ENCODE data around the gene CAMK1.

Gene CAMK1

DNA sequence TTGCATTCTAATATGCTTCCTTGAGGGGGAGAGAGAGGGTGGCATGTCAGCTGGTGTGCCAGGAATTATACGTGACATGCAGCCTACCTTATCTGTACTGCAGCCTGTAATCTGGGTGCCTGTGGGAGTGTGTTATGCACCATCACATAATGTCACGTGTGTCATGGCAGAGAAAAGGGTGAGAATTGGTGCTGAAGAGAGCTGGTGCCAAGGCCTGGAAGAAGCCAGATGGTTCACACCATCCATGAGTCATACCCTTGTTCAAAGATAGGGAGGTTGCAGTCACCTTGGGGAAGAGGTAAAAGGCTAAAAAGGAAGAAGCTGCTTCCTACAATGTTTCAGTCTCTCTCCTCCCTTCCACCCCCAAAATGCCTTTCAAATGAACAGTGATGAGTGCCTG is 32.9 kb downstream of the CAMK1 start:
- DNase-seq (ENCODE audit: low spot score) = no peak

GRCh38 chr3:9732740-9733115 is 37.0 kb downstream of the CAMK1 start:
- no peak for DNase-seq (ENCODE audit: low spot score)

DNA sequence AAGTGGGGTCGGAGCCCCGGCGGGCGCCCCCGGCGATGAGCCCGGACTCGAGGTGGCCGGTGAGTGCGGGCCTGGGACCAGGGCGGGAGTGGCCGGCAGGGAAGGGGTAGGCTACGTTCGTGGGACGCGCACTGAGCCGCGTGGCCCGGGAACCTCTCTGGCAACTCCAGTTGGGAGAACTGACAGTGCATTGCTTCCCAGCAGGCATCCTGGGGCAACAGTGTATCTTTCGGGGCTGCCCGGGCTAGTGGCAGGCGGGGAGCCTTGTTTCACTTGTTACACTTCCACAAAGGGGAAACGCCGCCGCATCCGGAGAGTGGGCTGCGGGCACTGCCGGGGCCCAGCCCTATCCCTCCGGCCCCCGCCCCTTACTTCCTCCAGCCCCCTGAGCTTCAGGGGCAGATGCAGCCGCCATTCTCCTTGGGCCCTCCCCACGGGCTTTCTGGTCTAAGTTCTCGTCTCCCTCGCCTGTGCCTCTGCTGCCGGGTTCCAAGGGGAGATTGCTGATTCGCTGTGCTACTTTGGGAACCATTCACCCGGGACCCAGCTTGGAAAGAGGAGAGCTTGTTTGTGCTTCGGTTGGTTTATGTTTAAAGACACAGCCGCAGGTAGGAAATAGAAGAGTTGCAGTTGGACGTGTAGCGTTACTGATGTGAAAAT is 37.5 kb downstream of the CAMK1 start:
- no peak for DNase-seq (ENCODE audit: low spot score)

GRCh38 chr3:9731206-9732079 is 38.3 kb downstream of the CAMK1 start, which contains the start of gene BRPF1:
Gene BRPF1 (plus strand): TSS chr3:9731735. CDS start chr3:9734141, 2,406 bp downstream.
- DNase-seq (ENCODE audit: low spot score) = peak; percentile 98

DNA sequence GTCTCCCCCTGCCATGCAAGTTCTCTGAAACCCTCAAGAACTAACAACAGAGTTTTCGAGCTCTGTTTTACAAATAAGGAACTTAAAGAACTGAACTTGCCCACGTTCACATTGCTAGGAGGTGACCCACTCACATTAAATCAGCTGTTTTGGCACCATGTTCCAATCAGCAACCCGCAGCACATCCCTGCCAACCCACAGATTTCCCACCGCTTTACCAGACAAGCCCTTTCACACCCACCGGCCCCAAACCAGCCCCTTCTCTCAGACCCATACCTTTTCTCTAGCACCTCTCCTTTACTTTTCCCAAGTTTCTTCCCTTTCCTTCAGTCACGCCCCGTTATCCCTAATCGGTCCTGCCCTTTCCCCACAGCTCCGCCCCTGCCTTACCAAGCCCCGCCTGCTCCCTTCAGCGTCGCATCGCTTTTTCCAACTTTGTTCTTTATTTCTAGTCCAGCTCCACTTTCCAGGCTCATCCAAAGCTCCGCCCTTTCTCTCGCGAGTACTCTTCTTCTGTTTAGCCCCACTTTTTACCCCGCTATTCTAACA is 39.0 kb downstream of the CAMK1 start:
- DNase-seq (ENCODE audit: low spot score) = peak; percentile 77

DNA sequence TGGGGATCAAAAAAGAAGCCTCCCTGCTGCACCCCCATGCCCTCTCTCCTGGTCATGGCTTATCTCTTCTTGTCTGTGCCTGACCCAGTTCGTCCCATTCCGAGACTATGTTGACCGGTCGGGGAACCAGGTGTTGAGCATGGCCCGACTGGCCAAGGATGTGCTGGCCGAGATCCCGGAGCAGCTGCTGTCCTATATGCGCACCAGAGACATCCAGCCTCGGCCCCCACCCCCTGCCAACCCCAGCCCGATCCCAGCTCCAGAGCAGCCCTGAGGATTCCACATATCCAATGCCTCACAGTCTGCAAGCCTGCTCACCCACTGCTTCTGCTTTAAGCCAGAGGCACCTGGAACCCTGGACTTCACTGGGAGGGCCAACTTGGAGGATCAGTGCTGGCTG is 40.3 kb downstream of the CAMK1 start:
- DNase-seq (ENCODE audit: low spot score) = no peak

DNA sequence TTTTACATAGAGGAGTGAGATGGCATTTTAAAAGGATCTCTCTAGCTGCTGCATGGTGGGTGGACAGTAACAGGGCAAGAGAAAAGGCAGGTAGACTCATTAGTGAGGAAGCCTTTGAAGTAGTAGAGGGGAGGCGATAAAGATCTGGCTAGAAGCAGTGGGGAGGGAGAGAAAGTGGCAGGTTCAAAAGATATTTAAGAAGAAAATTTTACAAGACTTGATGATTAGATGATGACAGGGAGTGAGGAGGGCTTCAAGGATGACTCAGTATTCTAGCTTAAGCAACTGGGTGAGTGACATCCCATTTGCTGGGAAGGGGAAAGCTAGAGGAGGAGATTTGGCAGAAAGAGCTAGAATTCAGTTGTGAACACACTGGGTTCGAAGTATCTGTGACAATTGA is 42.0 kb downstream of the CAMK1 start:
- no peak for DNase-seq (ENCODE audit: low spot score)

- DNase-seq (ENCODE audit: low spot score) = no peak
These were observed 42.6 kb downstream of the CAMK1 start for GRCh38 chr3:9727041-9727595.

DNA sequence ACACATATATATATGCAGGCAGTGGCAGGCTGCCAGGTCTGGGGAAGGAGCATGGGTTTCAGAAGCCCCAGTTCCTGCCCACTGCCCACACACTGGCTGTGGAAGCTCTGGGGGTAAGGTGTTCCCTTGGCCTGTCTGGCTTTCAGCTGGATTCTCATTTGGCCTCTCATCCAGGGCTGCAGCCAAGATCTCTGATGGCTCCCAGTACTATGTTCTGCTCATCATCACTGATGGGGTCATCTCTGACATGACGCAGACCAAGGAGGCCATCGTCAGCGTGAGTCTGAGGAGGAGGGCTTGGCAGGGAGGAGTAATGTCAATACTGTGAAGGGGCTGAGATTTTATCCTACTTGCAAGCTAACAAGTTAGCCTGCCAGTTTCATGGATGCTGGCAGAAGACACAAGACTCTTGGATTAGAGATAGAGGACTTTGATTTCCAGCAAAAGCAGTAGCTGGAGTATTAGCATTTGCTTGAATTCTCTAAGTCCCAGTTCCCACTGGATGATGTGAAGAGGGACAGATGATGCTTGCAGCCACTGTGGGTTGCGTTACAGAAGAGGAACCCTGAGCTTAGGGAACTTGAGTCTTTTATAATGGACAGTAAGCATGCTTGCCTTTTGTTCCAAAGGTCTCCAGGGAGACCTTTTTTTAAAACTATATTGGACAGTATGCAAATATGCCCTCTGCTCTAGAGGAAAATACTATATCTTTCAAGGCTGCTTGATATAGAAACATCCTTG is 43.8 kb downstream of the CAMK1 start:
- no peak for DNase-seq (ENCODE audit: low spot score)

- DNase-seq (ENCODE audit: low spot score) = no peak
These were observed 48.1 kb downstream of the CAMK1 start for GRCh38 chr3:9721700-9722060.

GRCh38 chr3:9721015-9721699 is 48.6 kb downstream of the CAMK1 start:
- DNase-seq (ENCODE audit: low spot score) = no peak

DNA sequence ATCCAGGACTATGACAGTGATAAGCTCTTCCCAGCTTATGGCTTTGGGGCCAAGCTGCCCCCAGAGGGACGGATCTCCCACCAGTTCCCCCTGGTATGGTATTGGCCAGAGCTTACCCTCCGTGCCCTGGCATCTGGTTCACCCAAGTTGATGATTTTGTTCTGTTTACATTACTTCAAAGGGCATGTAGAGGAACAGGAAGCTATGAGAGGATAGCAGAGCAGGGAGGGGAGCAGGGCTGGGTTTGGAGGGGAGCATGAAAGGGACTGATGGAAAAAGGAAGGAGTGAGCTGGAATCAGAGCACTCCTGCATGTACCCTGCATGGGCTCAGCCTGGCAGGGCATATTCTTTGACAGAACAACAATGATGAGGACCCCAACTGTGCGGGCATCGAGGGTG is 51.6 kb downstream of the CAMK1 start:
- no peak for DNase-seq (ENCODE audit: low spot score)

DNA sequence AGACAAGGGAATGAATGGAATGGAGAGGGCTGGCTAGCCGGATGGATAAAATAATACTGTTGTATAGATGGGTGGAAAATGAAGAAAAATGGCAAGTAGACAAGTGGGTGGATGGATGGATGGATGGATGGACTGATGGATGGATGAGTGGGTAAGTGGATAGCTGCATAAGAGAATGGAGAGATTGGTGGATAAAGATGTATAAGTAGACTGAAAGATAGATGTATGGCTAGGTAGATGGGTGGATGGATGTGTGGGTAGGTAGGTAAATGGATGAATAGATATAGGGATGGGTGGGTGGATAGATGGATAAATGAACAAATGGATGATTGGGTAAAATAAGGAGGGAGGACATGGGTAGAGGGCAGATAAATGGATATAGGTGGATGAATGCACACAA is 52.2 kb downstream of the CAMK1 start:
- DNase-seq (ENCODE audit: low spot score) = no peak

DNA sequence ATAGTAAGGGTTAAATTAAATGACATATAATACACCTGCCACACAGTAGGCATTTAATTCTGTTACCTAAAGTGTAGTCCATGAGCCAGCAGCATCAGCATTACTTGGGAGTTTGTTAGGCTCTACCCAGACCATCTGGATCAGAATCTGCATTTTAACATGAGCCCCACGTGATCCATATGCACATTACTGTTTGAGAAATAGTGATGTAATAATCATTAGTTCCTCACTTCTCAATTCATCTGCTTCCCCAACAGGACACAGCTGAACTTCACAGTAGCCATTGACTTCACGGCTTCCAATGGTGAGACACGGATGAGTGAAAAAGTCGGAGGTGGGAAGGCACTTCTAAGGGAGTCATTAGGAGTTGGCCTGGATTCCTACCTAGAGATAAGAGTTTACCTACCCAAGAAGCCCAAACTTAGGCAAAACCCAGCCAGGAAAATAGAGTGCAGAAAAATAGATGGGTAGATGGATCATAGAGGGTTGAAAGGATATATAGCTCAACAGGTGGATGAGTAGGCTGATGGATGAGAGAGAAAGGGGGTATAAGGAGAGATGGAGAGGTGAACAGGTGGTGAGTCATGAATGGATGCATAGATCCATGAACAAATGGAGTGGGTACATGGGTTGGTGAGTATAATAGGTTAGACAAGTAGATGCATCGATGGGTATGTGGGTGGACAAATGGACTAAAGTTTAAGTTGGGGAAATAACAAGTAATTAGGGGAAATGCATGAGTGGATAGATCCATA is 52.8 kb downstream of the CAMK1 start:
- DNase-seq (ENCODE audit: low spot score) = no peak

DNA sequence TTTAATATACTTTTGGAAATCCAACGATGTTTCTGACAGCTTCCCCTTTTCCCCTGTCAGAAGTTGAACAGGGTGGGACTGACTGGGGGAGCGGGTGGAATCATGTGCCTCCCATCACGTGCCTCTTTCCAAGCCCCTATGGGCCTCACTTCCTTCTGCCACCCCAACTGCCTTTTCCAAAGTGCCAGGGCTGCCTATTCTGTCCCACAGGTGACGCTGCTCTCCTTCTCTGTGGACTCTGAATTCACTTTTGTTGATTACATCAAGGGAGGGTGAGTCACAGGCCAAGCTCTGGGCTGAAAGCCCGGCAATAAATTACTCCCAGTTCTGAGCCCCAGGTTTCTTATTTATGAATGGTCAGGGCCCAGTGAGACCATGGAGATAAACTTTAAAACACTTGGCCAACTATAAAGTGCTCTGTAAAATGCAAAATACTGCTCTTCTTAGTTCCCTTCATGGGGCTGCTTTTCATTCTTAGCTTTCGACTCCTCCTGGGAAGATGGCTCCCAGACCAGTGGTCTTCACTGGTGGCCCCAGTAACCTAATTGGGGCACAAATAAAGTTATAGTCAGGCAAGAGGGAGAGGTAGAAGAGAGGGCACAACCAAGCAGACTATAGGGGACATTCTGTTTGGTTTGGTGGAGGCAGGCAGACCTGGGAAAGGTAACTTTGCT is 53.8 kb downstream of the CAMK1 start:
- DNase-seq (ENCODE audit: low spot score) = peak; percentile 90

GRCh38 chr3:9715136-9715535 is 54.6 kb downstream of the CAMK1 start:
- DNase-seq (ENCODE audit: low spot score) = no peak

DNA sequence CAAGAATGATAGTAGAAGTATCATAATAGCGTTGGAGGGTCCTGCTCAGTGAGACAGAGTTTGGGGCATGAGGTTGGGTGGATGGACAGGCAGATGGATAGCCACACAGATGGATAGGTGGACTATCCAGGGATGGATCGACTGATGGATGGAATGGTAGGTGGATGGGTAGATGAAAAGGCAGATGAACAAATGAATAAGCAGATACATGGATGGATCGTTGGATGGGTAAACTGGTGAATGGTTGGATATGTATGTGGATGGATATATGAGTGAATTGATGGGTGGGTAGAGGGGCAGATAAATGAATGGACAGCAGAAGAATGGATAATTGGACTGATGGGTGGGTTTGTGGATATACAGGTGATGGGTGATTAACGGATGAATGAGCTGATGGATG is 56.6 kb downstream of the CAMK1 start:
- DNase-seq (ENCODE audit: low spot score) = no peak

DNA sequence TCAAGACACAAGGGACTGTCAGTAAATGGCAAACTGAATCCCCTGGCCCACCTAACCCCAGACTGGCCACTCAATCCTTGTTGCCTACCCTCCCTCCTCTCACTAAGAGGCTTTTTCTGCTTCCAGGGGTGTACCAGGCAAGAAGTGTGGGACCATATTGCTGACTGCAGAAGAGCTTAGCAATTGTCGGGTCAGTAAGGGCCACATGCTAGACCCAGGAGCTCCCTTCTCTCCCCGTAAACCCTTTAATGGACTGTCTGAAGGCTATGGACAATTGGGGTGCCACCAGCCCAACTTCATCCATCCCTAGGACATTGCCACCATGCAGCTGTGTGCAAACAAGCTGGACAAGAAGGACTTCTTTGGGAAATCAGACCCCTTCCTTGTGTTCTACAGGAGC is 57.3 kb downstream of the CAMK1 start:
- DNase-seq (ENCODE audit: low spot score) = no peak

DNA sequence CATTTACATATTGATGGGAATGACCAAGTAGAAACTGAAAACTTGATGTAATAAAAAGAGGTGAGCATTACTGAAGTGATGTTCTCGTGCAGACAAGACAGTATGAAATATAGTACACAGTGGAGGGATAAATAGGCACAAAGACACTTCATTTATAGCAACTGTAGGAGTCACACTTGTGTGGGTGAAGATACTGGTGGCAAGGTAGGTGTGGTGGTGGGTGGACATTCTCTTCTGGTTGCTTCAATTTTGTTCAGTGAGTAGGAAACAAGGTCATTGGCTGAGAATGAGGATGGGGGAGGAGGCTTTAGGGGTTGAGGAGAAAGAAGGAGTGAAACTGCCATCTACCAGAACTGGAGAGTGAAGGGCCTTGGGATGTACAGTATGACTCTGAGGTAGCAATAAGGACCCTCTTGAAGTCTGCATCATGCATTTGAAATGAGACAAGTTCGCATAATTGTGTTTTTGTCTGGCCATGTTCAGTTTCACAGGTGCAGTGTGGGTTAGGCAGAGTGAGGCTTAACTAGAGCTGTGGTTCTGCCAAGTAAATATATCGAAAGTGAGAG is 59.5 kb downstream of the CAMK1 start:
- no peak for DNase-seq (ENCODE audit: low spot score)

Data from LoVo (cell line).